Erythroblast (primary cell): ENCODE data around the gene ANKRD52.

Experiments
- GATA1 ChIP-seq: IDR thresholded peaks from 2 replicates; pipeline ENCODE4 v1.6.1; 2011; ENCODE audit warnings: low read depth, mild to moderate bottlenecking, control low read depth, low read length, moderate library complexity
- POLR2A ChIP-seq: IDR thresholded peaks from 2 replicates; pipeline ENCODE4 v1.6.1; 2011; ENCODE audit warnings: mild to moderate bottlenecking, low read length

DNA sequence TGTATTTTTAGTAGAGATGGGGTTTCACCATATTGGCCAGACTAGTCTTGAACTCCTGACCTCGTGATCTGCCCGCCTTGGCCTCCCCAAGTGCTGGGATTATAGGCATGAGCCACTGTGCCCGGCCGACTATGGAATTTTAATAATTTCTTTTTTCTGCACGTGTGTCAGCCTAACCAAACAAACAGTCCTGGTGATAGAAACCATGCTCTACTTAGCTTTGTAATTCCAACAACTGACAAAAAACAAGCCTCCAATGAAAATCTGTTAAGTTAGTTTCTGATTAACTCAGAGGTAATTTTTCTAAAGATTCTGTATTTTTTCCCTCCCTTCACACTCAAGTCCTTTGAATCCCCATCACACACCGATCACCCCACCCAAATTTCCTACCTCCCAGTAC, 23.8 kb upstream of the ANKRD52 start:
- TF ChIP-seq POLR2A (no peak), GATA1 (no peak)
